ENCODE results near the gene SPDEF. TPM values are rescaled to one million over a fixed set of nuclear protein-coding genes. Genes with fewer than 3 reads are reported as not detected.
A peak's percentile ranks its signal among the peaks of the same experiment; 100 is the strongest.

SPDEF gene
- polyA plus RNA-seq, 3 donors from 2014 or later: not detected

- peak; percentile 40 to 55 (median 44) for DNase-seq
- no peaks in the 10 kb centered on the region for H3K36me3 Mint-ChIP-seq
- H3K27me3 Mint-ChIP-seq (ENCODE audit: low read depth in 3 of 3): peaks cover 0 to 2% (median 2%) of the 10 kb centered on the region in 3 donors
- peak overlapping the region in 4 of 5 donors; percentile 10 to 57 (median 33) for H3K4me3 Mint-ChIP-seq
- peak overlapping the region in 5 of 6 donors; percentile 19 to 85 (median 65) for H3K27ac Mint-ChIP-seq
- no peaks in the 10 kb centered on the region for H3K9me3 Mint-ChIP-seq
- H3K4me1 Mint-ChIP-seq: peaks cover 17 to 38% of the 10 kb centered on the region in 2 donors
Observed at GRCh38 chr6:34523441-34524206, 32.5 kb downstream of the SPDEF start.

- H3K4me3 Mint-ChIP-seq: peak overlapping the region in 1 of 5 donors; percentile 57
- H3K27ac Mint-ChIP-seq: peak overlapping the region in 2 of 6 donors; percentile 51 to 85
- peaks cover 17 to 36% of the 10 kb centered on the region in 2 donors for H3K4me1 Mint-ChIP-seq
- DNase-seq: no peak
- no peaks in the 10 kb centered on the region for H3K9me3 Mint-ChIP-seq
- H3K27me3 Mint-ChIP-seq (ENCODE audit: low read depth in 3 of 3): peaks cover 0 to 2% (median 0%) of the 10 kb centered on the region in 3 donors
- H3K36me3 Mint-ChIP-seq: no peaks in the 10 kb centered on the region
Observed at GRCh38 chr6:34522761-34523160, 33.4 kb downstream of the SPDEF start.

DNA sequence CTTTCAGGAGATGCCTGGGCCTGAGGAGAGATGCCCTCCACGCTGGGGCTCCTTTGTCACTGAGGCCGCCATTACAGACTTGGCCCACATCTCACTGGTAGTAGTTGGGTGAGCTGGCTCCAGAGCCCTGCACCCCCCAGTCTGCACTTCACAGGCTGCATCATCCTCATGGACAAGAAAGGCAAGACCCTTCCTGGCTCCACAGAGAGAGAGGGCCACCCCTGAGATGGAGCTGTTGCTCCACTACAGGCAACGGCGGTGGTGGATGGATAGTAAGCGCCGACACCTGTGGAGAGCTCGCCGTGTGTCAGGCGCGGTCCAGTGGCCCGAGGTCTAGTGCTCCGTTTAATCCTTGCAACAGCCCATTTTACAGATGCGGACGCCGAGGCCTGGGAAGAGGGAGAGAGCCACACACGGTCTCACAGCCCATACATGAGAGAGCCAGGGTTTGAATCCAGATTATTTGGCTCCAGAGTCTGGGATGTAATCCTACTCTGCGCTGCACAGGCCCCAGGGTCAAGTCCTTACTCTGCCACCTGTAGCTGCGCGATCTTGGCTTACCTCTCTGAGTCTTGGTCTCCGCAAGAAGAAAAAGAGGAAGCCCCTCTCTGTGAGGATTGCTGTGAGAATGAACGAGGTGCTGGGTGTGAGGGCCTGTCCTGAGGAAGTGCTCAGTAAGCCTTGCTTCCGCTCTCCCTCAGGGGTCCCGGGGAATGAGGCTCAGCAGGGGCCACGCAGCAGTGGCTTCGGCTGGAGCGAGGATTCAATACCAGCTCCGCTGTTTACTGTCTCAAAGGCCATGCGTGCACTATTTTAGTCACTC is 34.5 kb downstream of the SPDEF start:
- no peak for DNase-seq
- Mint-ChIP-seq H3K27ac (peak overlapping the region in 1 of 6 donors; percentile 24), H3K4me3 (no peak overlapping the region), H3K9me3 (no peaks in the 10 kb centered on the region), H3K27me3 (ENCODE audit: low read depth in 3 of 3) (peaks cover 0 to 2% (median 0%) of the 10 kb centered on the region in 3 donors), H3K4me1 (peaks cover 10 to 29% of the 10 kb centered on the region in 2 donors), H3K36me3 (no peaks in the 10 kb centered on the region)

DNA sequence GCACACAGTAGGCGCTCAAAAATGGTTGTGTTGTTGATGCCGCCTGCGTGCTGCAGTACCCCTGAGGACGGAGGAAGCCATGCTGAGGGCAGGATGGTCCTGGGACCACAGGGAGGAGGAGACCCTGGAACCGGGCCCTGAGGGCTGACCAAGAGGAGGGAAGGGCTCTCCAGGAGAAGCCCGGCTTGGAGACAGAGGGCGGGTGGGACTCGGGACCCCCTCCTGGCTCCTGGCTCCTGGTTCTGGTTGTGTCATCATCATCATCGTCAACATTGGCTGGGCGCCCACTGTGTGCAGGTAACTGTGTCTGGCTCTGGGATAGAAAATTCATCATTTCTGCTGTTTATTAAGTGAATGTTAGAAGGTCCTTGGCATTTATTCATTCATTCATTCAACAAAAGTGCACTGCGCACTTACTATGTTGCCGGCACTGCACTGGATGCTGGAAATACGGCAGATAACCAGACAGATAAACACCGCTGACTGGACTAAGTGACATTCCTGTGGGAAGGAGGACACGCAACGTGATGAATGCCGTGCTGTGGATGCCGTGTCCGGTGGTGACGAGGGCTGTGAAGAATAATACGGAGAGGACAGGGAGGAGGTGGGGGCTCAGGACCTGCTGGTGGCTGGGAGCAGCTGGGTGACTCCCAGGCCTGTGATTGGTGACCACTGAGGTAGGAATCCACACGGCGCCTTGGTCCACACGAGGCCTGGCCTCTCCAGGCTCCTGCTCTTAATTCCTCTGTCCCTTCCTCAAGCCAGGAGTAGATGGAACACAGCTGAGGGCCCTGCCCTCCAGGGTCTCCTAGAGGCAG is 35.3 kb downstream of the SPDEF start:
- Mint-ChIP-seq H3K36me3 (no peaks in the 10 kb centered on the region), H3K4me3 (no peak overlapping the region)

DNA sequence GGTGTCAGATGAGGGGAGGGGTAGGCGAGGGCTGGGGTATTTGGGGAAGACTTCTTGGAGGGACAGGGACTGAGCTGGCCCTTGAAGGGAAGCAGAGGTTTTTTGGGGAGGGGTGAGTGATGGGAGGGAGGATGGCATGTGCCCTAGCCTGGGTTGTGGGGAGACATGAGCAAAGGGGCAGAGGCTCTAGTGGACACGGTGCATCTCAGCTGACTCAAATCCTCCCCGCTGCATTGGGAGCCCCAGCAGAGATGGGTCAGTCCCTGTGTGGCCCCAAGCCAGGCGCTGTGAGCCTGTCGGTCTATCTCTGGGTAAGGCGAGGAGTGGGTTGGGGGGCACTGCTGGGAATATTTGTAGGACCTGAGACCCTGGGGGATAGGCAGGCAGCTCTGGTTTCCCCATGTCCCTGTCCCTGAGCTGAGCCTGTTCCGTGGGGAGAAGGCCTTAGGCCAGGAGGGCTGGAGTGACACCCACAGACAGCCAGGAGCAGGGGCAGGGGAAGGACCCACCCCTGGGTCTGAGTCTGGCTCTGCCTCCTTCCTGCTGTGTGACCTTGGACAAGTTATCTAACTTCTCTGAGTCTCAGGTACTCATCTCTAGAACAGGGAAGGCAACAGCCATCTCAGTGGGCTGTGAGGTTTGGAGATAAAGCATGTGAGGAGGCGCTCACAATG is 36.0 kb downstream of the SPDEF start:
- H3K4me1 Mint-ChIP-seq: peaks cover 10 to 29% of the 10 kb centered on the region in 2 donors
- no peak for DNase-seq
- peaks cover 0 to 2% (median 0%) of the 10 kb centered on the region in 3 donors for H3K27me3 Mint-ChIP-seq (ENCODE audit: low read depth in 3 of 3)
- no peaks in the 10 kb centered on the region for H3K9me3 Mint-ChIP-seq
- no peaks in the 10 kb centered on the region for H3K36me3 Mint-ChIP-seq
- no peak overlapping the region for H3K4me3 Mint-ChIP-seq
- H3K27ac Mint-ChIP-seq: no peak overlapping the region

More for the DNA sequence above, 35.3 kb downstream of the SPDEF start:
- DNase-seq: no peak
- Mint-ChIP-seq H3K9me3 (no peaks in the 10 kb centered on the region), H3K4me1 (peaks cover 10 to 29% of the 10 kb centered on the region in 2 donors), H3K27me3 (ENCODE audit: low read depth in 3 of 3) (peaks cover 0 to 2% (median 0%) of the 10 kb centered on the region in 3 donors), H3K27ac (peak overlapping the region in 1 of 6 donors; percentile 18)

GRCh38 chr6:34518669-34519365 is 37.3 kb downstream of the SPDEF start:
- Mint-ChIP-seq H3K9me3 (peaks cover 0 to 2% (median 0%) of the 10 kb centered on the region in 6 donors), H3K4me3 (no peak overlapping the region), H3K27ac (peak overlapping the region in 1 of 6 donors; percentile 43), H3K4me1 (peaks cover 10 to 16% of the 10 kb centered on the region in 2 donors), H3K27me3 (ENCODE audit: low read depth in 3 of 3) (peaks cover 2 to 4% (median 3%) of the 10 kb centered on the region in 3 donors), H3K36me3 (no peaks in the 10 kb centered on the region)
- no peak for DNase-seq

GRCh38 chr6:34517966-34518365 is 38.2 kb downstream of the SPDEF start:
- peaks cover 0 to 2% (median 0%) of the 10 kb centered on the region in 6 donors for H3K9me3 Mint-ChIP-seq

GRCh38 chr6:34517461-34517881 is 38.7 kb downstream of the SPDEF start:
- H3K9me3 Mint-ChIP-seq: peaks cover 0 to 2% (median 0%) of the 10 kb centered on the region in 6 donors
- no peaks in the 10 kb centered on the region for H3K36me3 Mint-ChIP-seq
- H3K27ac Mint-ChIP-seq: peak overlapping the region in 1 of 6 donors; percentile 25

More at GRCh38 chr6:34517966-34518365, 38.2 kb downstream of the SPDEF start:
- Mint-ChIP-seq H3K4me3 (no peak overlapping the region), H3K27ac (no peak overlapping the region), H3K27me3 (ENCODE audit: low read depth in 3 of 3) (peaks cover 1 to 4% (median 2%) of the 10 kb centered on the region in 3 donors), H3K4me1 (peaks cover 2 to 8% of the 10 kb centered on the region in 2 donors), H3K36me3 (no peaks in the 10 kb centered on the region)
- DNase-seq: no peak

GRCh38 chr6:34516391-34517324 is 39.5 kb downstream of the SPDEF start:
- no peak overlapping the region for H3K4me3 Mint-ChIP-seq
- H3K36me3 Mint-ChIP-seq: no peaks in the 10 kb centered on the region
- H3K27me3 Mint-ChIP-seq (ENCODE audit: low read depth in 3 of 3): peaks cover 1 to 4% (median 2%) of the 10 kb centered on the region in 3 donors
- DNase-seq: no peak
- peaks cover 0 to 2% (median 0%) of the 10 kb centered on the region in 6 donors for H3K9me3 Mint-ChIP-seq
- H3K4me1 Mint-ChIP-seq: no peaks in the 10 kb centered on the region
- no peak overlapping the region for H3K27ac Mint-ChIP-seq

More at GRCh38 chr6:34517461-34517881, 38.7 kb downstream of the SPDEF start:
- Mint-ChIP-seq H3K4me1 (peaks cover 0 to 5% of the 10 kb centered on the region in 2 donors), H3K27me3 (ENCODE audit: low read depth in 3 of 3) (peaks cover 1 to 4% (median 2%) of the 10 kb centered on the region in 3 donors), H3K4me3 (no peak overlapping the region)
- no peak for DNase-seq

GRCh38 chr6:34515473-34516387 is 40.4 kb downstream of the SPDEF start:
- Mint-ChIP-seq H3K9me3 (peaks cover 0 to 2% (median 0%) of the 10 kb centered on the region in 6 donors), H3K27me3 (ENCODE audit: low read depth in 3 of 3) (peaks cover 1 to 4% (median 2%) of the 10 kb centered on the region in 3 donors), H3K36me3 (no peaks in the 10 kb centered on the region), H3K4me3 (no peak overlapping the region), H3K27ac (no peak overlapping the region), H3K4me1 (no peaks in the 10 kb centered on the region)
- DNase-seq: no peak

Data from immature natural killer cell (primary cell).